ENCODE data around the gene FAM162A. TPM values are rescaled to one million over a fixed set of nuclear protein-coding genes. Genes with fewer than 3 reads are reported as not detected.
A peak's percentile ranks its signal among the peaks of the same experiment; 100 is the strongest.
"Not testable (repeated sequence)": the region's sequence is repeated elsewhere in the genome, so short reads cannot be mapped to it uniquely, and the experiment has no call there.

The FAM162A gene
- total RNA-seq, 2 donors from 2014 or later = 167 to 310 TPM

DNA sequence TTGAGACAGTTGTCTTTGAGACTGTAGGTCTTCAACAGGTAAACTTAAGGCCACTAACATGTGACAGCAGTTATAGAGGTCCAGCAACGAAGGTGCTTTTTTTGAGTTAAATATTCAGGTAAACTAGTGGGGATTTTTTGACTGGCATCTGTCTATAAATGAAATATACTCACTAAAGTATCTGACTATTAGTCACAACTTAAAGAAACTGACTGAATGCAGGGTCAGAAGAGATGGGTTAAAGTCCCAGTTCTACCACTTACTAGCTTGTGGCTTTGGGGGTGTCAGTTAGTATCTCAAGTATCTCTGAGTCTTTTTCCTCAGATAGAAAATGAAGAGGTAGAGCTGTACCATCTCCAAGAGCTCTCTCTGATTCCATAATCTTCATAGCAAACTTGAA, 18.9 kb upstream of the FAM162A start:
- intact Hi-C loops (cut with DNase I) = no loop called here
- no peak overlapping the region for H3K4me3 ChIP-seq
- H3K27ac ChIP-seq = peak overlapping the region; percentile 73
- H3K9me3 ChIP-seq = no peaks in the 10 kb centered on the region
- no peaks in the 10 kb centered on the region for H3K27me3 ChIP-seq
- no peak for DNase-seq
- peak overlapping the region in 1 of 2 donors; percentile 21 for H3K9ac ChIP-seq (ENCODE audit: low read depth in 2 of 2, low read length in 2 of 2)
- H3K36me3 ChIP-seq = no peaks in the 10 kb centered on the region
- TF ChIP-seq, protein P1, sequence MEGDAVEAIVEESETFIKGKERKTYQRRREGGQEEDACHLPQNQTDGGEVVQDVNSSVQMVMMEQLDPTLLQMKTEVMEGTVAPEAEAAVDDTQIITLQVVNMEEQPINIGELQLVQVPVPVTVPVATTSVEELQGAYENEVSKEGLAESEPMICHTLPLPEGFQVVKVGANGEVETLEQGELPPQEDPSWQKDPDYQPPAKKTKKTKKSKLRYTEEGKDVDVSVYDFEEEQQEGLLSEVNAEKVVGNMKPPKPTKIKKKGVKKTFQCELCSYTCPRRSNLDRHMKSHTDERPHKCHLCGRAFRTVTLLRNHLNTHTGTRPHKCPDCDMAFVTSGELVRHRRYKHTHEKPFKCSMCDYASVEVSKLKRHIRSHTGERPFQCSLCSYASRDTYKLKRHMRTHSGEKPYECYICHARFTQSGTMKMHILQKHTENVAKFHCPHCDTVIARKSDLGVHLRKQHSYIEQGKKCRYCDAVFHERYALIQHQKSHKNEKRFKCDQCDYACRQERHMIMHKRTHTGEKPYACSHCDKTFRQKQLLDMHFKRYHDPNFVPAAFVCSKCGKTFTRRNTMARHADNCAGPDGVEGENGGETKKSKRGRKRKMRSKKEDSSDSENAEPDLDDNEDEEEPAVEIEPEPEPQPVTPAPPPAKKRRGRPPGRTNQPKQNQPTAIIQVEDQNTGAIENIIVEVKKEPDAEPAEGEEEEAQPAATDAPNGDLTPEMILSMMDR (IDR thresholded peaks at IDR 0.05) = no peak
- H3K4me1 ChIP-seq = no peaks in the 10 kb centered on the region

DNA sequence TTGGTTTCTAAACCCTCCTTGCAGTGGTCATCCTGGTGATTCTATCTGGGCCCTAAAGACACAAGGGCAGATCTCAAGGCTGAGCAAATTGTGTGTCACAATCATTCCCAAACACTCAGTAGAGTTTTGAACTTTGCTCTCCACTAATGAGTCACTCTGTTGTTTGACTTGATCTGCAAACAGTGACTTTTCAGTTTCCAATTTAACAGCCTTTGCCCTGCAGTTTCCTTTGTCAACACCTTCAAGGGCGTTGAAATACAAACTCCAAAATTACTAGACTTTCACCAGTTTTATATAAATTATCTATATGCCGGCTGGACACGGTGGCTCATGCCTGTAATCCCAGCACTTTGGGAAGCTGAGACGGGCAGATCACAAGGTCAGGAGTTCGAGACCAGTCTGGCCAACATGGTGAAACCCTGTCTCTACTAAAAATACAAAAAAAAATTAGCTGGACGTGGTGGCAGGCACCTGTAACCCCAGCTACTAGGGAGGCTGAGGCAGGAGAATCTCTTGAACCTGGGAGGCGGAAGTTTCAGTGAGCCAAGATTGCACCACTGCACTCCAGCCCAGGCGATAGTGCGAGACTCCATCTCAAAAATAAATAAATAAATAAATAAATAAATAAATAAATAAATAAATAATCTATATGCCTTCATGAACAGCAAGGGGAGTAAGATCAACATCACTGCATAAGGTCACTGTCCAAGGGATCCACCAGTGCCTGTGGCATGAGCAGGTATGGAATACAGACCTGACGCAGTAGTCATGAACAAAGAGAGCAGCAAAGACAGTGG, 18.2 kb upstream of the FAM162A start:
- Histone ChIP-seq H3K9ac (ENCODE audit: low read depth in 2 of 2, low read length in 2 of 2) (peak overlapping the region in 1 of 2 donors; percentile 21), H3K27ac (peak overlapping the region; percentile 78)
- intact Hi-C loops (cut with DNase I); H3K9me3 ChIP-seq; H3K4me1 ChIP-seq; H3K36me3 ChIP-seq; H3K27me3 ChIP-seq; H3K4me3 ChIP-seq: not testable (repeated sequence)
- peak; percentile 59 for DNase-seq

DNA sequence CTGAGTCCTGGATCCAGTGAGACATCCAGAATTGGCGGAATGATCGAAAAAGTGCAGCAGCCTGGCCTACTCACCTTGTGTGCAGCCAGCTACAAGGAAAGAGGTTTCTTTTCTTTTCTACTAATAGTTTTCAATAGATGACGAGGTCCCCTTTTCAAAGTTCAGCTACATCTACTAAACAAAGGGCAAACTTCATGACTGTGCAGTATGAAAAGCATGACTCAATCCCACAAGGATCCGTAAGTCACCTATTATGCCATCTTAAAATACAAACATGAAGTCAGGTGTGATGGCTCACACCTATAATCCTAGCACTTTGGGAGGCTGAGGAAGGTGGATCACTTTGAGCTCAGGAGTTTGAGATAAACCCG, 17.6 kb upstream of the FAM162A start:
- TF ChIP-seq, protein P1 (IDR thresholded peaks at IDR 0.05) = no peak
- Histone ChIP-seq H3K9me3 (no peaks in the 10 kb centered on the region), H3K4me1 (no peaks in the 10 kb centered on the region), H3K4me3 (no peak overlapping the region), H3K36me3 (no peaks in the 10 kb centered on the region), H3K27ac (peak overlapping the region; percentile 78), H3K27me3 (no peaks in the 10 kb centered on the region), H3K9ac (ENCODE audit: low read depth in 2 of 2, low read length in 2 of 2) (no peak overlapping the region)
- intact Hi-C loops (cut with DNase I) = no loop called here
- DNase-seq = no peak

DNA sequence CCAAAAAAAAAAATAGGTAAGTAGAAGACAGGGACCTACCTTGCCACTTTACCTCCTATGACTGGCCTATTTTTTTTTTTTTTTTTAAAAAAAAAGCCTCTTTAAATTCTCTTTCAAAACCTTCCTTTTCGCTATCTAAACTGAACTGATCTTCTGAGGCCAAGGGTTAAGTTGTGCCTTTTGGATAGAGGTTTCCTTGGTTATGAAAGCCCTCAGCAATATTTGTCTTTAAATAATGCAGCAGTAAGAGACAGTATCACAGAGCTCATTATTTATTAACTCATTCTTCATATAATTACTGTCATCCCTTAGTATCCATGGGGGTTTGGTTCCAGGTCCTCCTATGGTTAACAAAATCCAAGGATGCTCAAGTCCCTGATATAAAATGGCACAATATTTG, 9.9 kb upstream of the FAM162A start:
- Histone ChIP-seq H3K9ac (ENCODE audit: low read depth in 2 of 2, low read length in 2 of 2) (no peak overlapping the region), H3K4me3 (no peak overlapping the region), H3K4me1 (no peaks in the 10 kb centered on the region), H3K27me3 (no peaks in the 10 kb centered on the region), H3K9me3 (no peaks in the 10 kb centered on the region), H3K27ac (no peak overlapping the region), H3K36me3 (no peaks in the 10 kb centered on the region)
- TF ChIP-seq, protein P1 (IDR thresholded peaks at IDR 0.05) = no peak
- intact Hi-C loops (cut with DNase I) = no loop called here
- no peak for DNase-seq

DNA sequence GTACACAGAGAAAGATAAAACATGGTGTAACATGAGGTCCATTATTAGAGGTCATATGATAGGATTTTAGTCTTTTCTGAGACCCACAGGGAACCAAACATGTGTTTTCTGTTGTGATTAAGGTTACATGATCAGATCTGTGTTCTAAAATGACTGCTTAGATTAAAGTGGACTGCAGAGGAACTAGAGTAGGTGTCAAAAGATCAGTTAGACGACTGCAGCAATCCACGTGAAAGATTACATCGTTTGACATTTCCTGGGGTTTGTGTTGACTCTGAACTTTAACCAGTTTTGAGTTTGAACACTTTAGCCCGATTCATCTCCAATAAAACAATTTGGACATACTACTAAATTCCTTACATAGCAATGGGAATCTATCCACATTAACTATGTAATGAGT, 6.0 kb upstream of the FAM162A start:
- no peaks in the 10 kb centered on the region for H3K36me3 ChIP-seq
- DNase-seq = no peak
- intact Hi-C loops (cut with DNase I) = no loop called here
- H3K27me3 ChIP-seq = no peaks in the 10 kb centered on the region
- H3K27ac ChIP-seq = no peak overlapping the region
- H3K4me3 ChIP-seq = no peak overlapping the region
- H3K9ac ChIP-seq (ENCODE audit: low read depth in 2 of 2, low read length in 2 of 2) = no peak overlapping the region
- TF ChIP-seq, protein P1 (IDR thresholded peaks at IDR 0.05) = no peak
- H3K4me1 ChIP-seq = peaks cover 8% of the 10 kb centered on the region
- H3K9me3 ChIP-seq = no peaks in the 10 kb centered on the region

DNA sequence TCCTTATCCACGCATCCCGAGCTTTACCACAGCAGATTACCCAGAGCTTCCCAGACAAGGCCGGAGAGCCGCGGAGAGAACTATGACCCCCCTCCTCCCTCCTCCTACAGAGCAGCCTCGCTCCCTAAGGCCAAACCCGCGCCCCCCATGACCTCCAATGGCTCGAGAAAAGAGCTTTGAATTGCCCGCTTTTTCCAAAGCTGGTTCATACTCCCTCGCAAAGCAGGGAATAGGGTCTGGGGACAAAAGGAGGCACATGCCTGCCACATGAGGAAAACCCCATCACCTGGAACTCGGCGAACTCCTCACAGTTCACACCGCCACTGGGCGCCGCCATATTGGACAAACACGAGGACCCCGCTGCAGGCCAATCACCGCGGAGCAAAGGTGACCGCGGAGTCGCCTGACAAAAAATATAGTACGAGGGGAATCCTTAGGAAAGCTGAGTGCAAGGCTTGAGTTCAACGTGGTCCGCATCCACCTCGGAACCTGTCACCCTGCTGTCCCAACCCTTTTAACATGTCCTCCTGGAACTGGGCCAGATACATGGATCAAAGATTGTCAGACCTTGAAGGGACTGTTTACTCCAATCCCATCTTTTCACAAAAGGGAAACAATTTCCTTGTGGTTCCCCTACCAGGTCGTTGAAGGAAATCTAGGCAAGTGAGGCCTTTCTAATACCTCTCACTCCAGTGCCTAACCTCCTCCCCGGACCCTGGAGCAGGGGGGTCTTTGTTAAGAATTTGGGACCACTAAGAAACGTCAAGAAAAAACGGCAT, 905 bp upstream of the FAM162A start, which contains the start of gene MIX23:
Gene MIX23 (minus strand): TSS at position 344 of the 779 bp plus-strand sequence. CDS start 7 bp downstream, at position 337.
- Histone ChIP-seq H3K27ac (peak within 1 kb of the TSS; percentile 72), H3K36me3 (no peaks in the 10 kb centered on the region), H3K27me3 (no peaks in the 10 kb centered on the region), H3K4me3 (peak within 1 kb of the TSS; percentile 61), H3K9me3 (no peaks in the 10 kb centered on the region), H3K9ac (ENCODE audit: low read depth in 2 of 2, low read length in 2 of 2) (peak within 1 kb of the TSS; percentile 60 to 95), H3K4me1 (peaks cover 8% of the 10 kb centered on the region)
- intact Hi-C loops (cut with DNase I) = no loop called here
- DNase-seq = peak; percentile 93
- TF ChIP-seq, protein P1 (IDR thresholded peaks at IDR 0.05) = no peak

Measured in colonic mucosa (tissue), 4 donors.